IPS-15b (cell line): ENCODE measurements around the gene RPRD1B.

ENCODE experiments used
- H3K27me3 ChIP-seq: one replicate; pipeline ENCODE4 v1.6.1; 2013; ENCODE audit warnings: low read length; ENCODE audit not compliant: control insufficient read depth, insufficient read depth
- H3K36me3 ChIP-seq: one replicate; pipeline ENCODE4 v1.6.1; 2013; ENCODE audit warnings: low read length; ENCODE audit not compliant: control insufficient read depth, insufficient read depth
- H3K4me1 ChIP-seq: one replicate; pipeline ENCODE4 v1.6.1; 2013; ENCODE audit warnings: mild to moderate bottlenecking, low read length; ENCODE audit not compliant: control insufficient read depth, insufficient read depth
- H3K4me3 ChIP-seq: one replicate; pipeline ENCODE4 v1.5.1; 2013; ENCODE audit warnings: low read depth, low read length
- H3K9ac ChIP-seq: one replicate; pipeline ENCODE4 v1.6.1; 2013; ENCODE audit warnings: low read depth, mild to moderate bottlenecking, low read length
- H3K9me3 ChIP-seq: one replicate; pipeline ENCODE4 v1.6.1; 2013; ENCODE audit warnings: mild to moderate bottlenecking, low read length; ENCODE audit not compliant: control insufficient read depth, insufficient read depth

The RPRD1B gene

DNA sequence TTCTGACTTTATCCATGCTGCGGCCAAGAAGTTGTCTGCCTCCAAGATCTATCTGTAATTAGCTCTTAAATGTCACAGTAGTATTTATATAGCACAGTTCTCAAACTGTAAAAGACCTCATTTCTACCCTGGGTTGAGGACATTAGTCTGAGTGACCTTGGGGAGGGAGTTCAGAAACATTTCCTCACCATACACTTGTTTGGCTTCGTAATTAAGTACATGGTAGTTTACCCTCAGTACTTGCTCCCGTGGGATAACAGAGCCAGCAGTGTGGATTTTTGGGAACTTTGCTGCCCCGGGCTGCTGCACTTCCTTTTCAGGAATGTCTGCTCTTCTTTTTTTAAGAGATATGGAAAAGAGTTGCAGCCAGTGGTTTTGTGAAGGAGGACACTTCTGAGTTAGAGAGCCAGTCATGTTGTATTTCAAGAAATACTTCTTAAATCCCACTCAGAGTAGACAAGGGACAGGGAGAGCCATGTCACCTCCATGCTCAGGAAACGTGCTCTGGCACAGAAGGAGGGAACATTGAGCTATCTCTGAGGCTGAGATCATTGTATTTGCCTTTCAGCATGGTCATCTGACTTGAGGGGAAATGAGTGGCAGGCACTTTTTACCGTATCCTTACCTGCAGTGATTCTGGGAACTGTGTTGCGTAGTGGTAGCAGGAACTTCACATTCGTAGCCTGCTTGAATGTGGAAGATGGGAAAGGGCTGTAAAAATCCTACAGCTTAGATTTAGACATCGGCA, 33.6 kb downstream of the RPRD1B start:
- no peaks in the 10 kb centered on the region for H3K9me3 ChIP-seq
- H3K9ac ChIP-seq = no peak overlapping the region
- no peaks in the 10 kb centered on the region for H3K4me1 ChIP-seq
- H3K4me3 ChIP-seq = no peak overlapping the region
- peaks cover 22% of the 10 kb centered on the region for H3K36me3 ChIP-seq
- no peaks in the 10 kb centered on the region for H3K27me3 ChIP-seq

DNA sequence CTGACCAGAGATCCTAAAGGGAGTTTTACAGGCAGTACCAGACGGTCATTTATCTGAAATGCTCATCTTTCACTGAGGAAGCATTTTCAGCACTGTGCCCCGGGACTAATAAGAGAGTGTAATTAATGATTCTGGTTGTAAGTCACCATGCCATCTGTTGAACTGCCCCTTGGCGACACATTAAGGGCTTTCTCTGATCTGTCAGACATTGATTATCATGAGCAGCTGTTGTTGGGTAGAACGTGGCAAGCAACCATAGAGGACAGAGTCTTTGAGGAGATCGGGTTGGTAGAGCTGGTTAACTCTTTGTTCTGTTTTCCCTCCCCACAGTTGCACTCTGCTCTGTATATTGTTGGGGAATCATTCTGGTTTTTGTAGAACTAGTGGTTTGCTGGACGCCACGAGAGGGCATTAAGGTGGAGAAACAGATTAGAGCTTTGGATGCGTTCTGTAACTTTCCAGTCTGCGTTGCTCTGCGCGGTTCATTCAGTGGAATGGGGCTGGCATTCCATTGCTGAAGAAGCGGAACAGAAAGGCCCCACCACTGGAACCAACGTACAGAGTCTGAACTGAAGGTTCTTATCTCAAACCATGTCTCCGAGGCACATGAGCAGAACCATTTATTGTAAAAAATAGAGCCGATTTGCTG, 34.3 kb downstream of the RPRD1B start:
- Histone ChIP-seq H3K36me3 (peaks cover 21% of the 10 kb centered on the region), H3K9me3 (no peaks in the 10 kb centered on the region), H3K4me1 (no peaks in the 10 kb centered on the region), H3K27me3 (no peaks in the 10 kb centered on the region), H3K9ac (no peak overlapping the region), H3K4me3 (no peak overlapping the region)

DNA sequence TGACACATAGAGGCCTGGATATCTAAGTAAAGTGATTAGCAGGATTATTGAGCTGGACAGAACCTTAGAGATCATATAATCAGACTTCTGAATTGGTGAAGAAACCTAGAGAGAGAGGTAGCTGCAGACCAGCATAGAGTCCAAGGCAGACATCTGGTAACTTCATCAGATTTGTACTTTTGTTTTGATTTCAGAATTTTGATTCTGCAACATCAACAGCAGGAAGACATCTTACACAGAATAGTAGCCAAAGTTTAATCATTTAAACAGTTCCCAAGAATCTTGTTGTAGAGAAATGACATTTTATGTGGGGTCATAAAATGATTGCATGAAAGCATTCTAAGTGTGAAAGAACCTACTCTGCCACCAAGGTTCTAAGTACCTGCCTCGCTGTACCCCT, 39.4 kb downstream of the RPRD1B start:
- Histone ChIP-seq H3K9me3 (no peaks in the 10 kb centered on the region), H3K9ac (no peak overlapping the region), H3K27me3 (no peaks in the 10 kb centered on the region), H3K4me1 (no peaks in the 10 kb centered on the region), H3K36me3 (peaks cover 3% of the 10 kb centered on the region), H3K4me3 (no peak overlapping the region)

DNA sequence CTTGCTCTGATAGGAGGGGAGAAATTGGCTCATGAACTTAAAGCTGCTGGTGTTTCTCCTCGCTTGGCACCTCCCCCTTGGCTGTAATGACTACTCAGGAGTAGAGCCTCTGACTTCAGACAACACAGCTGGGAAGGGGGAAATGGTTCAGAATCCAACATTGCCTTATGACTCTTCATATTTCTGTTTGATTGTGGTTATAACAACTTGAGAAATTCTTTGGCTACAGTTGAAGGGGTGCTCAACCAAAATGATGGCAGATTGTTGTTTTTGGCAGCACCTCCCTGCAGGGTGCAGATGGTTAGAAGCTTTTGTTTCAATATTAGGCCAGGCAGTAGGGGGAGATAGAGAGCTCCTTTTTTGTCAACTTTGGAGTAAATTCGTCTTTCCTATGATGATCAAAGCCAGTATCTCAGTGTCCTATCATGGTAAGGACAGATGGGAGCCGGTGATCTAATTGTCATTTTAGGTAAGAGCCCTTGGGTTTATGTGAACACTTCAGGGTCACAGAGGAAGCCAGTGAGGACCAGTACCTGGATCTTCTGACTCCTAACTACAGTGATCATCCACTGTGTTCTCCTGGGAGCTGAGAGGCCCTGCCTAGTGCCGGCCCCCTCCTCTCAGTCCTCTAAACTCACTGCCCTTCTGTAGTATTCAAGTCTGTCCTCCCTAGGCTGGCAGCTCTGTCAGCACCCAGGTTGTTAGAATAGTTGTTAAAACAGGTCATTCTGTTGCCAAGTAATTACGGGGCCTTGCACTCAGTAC, 39.9 kb downstream of the RPRD1B start:
- H3K27me3 ChIP-seq = no peaks in the 10 kb centered on the region
- H3K9ac ChIP-seq = no peak overlapping the region
- H3K4me1 ChIP-seq = no peaks in the 10 kb centered on the region
- no peak overlapping the region for H3K4me3 ChIP-seq
- H3K9me3 ChIP-seq = no peaks in the 10 kb centered on the region
- H3K36me3 ChIP-seq = peaks cover 3% of the 10 kb centered on the region

DNA sequence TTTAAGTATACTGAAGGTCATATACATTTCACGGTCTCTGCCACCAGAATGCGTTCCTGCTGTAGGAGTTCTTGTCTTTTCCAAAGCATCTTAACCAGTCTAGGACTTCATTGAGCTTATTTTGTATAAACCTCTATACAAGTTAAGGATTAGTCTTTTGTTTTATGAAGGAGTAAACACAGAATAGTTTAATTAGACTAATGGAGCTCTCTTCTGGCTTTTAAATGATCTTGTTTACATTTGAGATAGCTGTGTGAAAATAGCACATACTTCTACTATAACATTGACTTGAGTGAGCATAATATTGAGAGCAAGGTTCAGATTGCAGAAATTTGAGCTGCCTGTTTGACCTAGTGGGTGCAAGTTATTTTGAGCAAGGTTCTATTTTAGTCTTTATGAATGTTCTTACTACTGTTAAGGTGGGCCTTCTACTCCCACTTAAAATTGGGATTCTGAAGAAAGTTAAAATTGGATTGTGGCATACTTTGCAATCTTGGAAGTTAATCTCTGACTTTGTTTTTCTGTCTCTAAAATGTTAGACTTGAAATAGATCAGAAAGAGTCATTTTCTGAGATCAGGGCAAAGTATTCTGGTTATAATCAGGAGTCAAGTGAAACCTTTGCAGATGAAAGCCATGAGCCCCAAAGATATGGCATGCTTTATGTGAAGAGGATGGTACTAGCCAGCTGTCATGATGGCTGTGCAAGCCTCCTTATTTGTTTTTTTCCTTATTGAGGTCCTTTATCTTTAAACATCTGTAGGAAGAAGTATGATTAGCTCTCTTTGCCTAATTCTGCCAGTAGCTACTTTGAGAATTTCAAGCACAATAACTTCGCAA, 41.8 kb downstream of the RPRD1B start:
- Histone ChIP-seq H3K9ac (no peak overlapping the region), H3K9me3 (no peaks in the 10 kb centered on the region), H3K27me3 (no peaks in the 10 kb centered on the region), H3K4me3 (no peak overlapping the region), H3K36me3 (peaks cover 3% of the 10 kb centered on the region), H3K4me1 (no peaks in the 10 kb centered on the region)

DNA sequence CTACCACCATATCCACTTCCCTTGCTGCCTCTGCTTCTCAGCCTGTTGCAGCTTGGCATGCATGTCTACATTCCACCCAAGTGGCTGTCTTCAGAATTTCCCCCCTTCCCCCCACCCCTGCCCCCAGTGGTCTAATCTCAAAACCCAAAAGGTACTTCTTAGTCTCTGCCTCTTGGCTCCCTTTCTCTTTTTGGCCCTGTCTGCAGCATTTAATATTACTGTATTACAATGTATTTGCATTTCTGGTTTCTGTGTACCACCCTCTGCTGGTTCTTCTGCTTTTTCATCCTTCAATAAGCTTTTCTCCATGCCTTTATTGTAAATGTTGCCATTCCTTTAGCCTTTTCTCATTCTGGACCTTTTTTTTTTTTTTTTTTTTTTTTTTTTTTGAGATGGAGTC, 43.0 kb downstream of the RPRD1B start:
- Histone ChIP-seq H3K4me1 (no peaks in the 10 kb centered on the region), H3K9ac (no peak overlapping the region), H3K27me3 (no peaks in the 10 kb centered on the region), H3K36me3 (peaks cover 3% of the 10 kb centered on the region), H3K9me3 (no peaks in the 10 kb centered on the region), H3K4me3 (no peak overlapping the region)

DNA sequence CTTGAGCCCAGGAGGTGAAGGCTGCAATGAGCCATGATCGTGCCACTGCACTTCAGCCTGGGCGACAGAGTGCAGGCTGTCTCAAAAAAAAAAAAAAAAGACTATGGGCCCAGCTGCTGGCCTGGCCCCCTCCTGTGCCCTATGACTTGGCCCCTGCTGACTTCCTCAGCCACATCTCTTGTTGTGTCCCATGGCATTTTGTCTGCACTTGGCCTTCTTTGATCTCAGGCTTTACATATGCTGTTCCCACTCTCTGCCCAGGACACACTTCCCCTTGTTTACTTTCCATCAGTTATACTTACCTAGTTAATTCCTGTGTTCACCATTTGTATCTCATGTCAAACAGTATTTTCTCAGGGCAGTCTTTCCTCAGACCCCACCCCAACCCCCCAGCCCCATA, 44.5 kb downstream of the RPRD1B start:
- Histone ChIP-seq H3K4me1 (no peaks in the 10 kb centered on the region), H3K9ac (no peak overlapping the region), H3K4me3 (no peak overlapping the region), H3K27me3 (no peaks in the 10 kb centered on the region), H3K36me3 (peaks cover 3% of the 10 kb centered on the region), H3K9me3 (no peaks in the 10 kb centered on the region)

DNA sequence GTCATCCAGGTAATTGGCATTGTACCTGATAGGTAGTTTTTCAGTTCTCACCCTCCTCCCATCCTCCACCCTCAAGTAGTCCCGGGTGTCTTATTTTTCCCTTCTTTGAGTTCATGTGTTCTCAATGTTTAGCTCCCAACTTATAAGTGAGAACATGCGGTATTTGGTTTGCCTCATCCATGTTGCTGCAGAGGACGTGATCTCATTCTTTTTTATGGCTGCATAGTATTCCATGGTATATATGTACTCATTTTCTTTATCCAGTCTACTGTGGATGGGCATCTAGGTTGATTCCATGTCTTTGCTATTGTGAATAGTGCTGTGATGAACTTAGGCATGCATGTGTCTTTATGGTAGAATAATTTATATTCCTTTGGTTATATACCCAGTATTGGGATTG, 45.8 kb downstream of the RPRD1B start:
- Histone ChIP-seq H3K36me3 (peaks cover 3% of the 10 kb centered on the region), H3K9me3 (no peaks in the 10 kb centered on the region), H3K9ac (no peak overlapping the region), H3K4me1 (no peaks in the 10 kb centered on the region), H3K27me3 (no peaks in the 10 kb centered on the region), H3K4me3 (no peak overlapping the region)

DNA sequence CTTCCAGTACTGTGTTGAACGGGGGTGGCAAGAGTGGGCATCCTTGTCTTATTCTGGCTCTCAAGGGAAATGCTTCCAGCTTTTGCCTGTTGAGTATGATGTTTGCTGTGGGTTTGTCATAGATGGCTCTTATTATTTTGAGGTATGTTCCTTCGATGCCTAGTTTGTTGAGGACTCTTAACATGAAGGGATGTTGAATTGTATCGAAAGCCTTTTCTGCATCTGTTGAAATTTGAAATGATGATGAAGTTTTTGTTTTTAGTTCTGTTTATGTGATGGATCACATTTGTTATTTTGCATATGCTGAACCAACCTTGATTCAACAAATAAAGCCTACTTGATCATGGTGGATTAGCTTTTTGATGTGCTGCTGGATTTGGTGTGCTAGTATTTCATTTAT, 48.0 kb downstream of the RPRD1B start:
- no peaks in the 10 kb centered on the region for H3K4me1 ChIP-seq
- peaks cover 5% of the 10 kb centered on the region for H3K36me3 ChIP-seq
- no peaks in the 10 kb centered on the region for H3K27me3 ChIP-seq

DNA sequence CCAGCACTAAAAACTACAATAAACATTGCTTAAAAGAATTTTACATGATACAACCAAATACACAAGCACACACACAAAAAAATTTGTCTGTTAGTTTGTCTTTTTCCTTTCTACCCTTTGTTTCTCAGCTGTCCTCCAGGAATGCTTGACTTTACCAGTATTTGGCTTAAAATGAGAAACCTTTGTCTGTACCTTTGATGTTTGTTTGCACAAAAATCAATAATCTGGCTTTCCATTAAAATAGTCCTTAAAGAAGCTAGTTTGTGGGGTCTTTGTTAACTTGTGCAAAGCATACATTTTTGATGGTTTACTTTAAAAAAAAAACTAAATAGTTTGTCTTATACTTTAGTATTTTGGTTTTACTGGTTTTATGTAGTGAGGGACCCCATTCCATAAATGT, 49.3 kb downstream of the RPRD1B start:
- no peak overlapping the region for H3K4me3 ChIP-seq
- no peaks in the 10 kb centered on the region for H3K9me3 ChIP-seq
- H3K9ac ChIP-seq = no peak overlapping the region
- peaks cover 5% of the 10 kb centered on the region for H3K36me3 ChIP-seq
- H3K4me1 ChIP-seq = no peaks in the 10 kb centered on the region
- H3K27me3 ChIP-seq = no peaks in the 10 kb centered on the region

More for the DNA sequence above, 48.0 kb downstream of the RPRD1B start:
- Histone ChIP-seq H3K4me3 (no peak overlapping the region), H3K9me3 (no peaks in the 10 kb centered on the region), H3K9ac (no peak overlapping the region)

DNA sequence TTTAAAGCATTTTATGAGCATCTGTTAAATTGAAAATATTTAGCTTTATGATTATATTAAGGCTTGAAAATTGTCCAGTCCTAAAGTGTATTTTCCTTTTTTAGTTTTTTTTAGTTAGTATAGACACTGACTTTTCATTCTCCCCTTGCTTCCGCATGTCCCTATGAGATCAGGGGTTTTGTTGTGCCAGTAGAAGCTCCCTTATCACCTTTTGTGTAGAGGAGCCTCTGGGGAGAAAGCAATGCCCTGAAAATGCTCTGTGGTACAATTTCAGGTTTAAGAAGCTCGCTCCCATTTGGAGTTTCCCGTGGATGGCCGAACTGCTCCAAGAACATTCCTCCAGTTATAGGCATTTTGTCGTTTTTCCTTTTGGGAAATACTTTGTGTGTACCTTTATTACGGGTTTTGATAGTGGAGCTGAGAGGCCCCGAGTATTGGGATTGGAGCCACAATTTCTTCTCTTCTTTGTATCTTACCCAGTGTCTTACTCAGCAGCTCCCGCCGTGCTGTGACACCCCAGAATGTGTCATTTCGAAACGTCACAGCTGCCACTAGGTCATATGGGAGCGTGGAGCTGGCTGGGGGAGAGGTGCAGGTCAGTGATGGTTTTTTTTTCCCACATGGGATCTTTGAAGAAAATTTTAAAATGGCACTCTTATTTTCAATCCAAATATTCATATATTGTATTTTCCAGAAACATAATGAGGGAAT, 49.9 kb downstream of the RPRD1B start:
- Histone ChIP-seq H3K4me3 (no peak overlapping the region), H3K27me3 (no peaks in the 10 kb centered on the region), H3K4me1 (no peaks in the 10 kb centered on the region), H3K9me3 (no peaks in the 10 kb centered on the region), H3K9ac (no peak overlapping the region), H3K36me3 (peaks cover 11% of the 10 kb centered on the region)
